NCI-H1694 treated with DMSO at 0.1 percent for 48 hours (cell line): ENCODE results near the gene C19orf18.
A peak's percentile ranks its signal among the peaks of the same experiment; 100 is the strongest.

Experiments used
- DNase-seq: peaks from one replicate; lab custom pipeline; 2025; lab: John Stamatoyannopoulos, UW

Gene C19orf18

DNA sequence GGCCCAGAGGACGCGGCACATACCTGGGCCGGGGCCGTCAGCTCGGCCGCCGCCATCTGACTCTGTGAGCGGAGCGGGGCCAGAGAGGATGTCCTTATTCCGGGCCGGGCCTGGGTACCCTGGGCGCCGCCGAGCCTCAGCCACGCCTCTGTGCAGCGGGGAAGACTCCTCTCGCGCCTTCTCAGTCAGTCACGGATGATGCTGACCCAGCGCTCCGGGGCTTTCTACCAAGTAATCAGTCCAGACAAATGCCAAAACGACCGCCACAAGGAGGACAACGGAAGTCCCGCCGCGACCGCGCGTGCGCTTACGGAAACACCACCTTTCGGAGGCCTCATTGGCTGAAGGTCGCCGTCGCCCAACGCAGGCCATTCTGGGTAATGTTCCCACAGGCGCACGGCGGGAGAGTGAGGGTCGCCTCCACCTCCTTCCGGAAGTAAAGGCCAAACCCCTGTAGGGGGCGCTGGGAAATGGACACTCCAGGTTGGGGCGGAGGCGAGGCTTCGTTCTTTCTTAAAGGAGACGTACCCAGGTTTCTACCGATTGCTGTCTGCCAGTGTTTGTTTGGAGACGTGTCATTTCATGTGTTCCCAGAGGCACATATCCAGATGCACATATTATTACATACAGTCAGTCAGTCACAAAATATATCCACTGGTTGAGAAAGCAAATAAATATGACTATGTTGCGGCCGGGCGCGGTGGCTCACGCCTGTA, 26.8 kb downstream of the C19orf18 start, which contains the start of gene ZNF256:
Gene ZNF256, minus strand, starts transcription at position 288 of the 716 bp plus-strand sequence. Its CDS starts 232 bp downstream, at position 56.
- peak; percentile 92 for DNase-seq

GRCh38 chr19:57947088-57947418, 27.3 kb downstream of the C19orf18 start:
- no peak for DNase-seq

DNA sequence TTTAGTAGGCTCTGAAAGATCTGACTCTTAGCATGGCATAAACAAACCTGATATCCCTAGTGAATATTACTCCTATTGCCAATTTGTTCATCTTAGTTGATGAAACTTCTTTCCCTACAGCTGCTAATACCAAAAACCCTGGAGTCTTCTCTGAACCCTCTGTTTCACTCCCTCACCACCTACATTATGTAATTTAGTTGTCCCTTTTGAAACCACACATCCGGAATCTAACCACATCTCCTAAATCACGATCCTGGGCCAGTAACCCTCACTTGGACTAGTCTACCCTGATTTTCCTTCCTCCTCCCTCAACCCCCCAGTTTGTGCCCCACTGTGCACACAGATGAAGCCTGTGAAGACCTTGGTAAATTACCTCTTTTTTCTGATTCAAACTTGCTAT, 28.0 kb downstream of the C19orf18 start:
- DNase-seq, result no peak

DNA sequence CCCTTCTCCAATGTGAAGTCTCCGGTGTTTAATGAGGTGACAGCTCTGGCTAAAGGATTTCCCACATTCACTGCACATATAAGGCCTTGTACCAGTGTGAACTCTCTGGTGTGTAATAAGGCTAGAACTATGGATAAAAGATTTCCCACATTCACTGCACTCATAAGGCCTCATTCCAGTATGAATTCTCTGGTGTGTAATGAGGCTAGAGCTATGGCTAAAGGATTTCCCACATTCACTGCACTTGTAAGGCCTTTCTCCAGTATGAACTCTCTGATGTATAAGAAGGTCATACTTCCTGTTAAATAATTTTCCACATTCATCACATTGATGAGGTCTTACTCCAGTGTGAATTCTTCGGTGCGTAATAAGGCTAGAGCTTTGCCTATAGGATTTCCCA, 32.7 kb downstream of the C19orf18 start:
- no peak for DNase-seq

- no peak for DNase-seq
Measured at GRCh38 chr19:57935731-57936130, 38.6 kb downstream of the C19orf18 start.

- no peak for DNase-seq
Measured at GRCh38 chr19:57934820-57935665, 39.3 kb downstream of the C19orf18 start, which contains the start of gene ZNF418. ZNF418 (minus strand) TSS chr19:57935402; CDS start chr19:57933822, 1,580 bp downstream.

- DNase-seq, result no peak
Measured at GRCh38 chr19:57927587-57927986, 46.7 kb downstream of the C19orf18 start.

GRCh38 chr19:57916168-57916995, 58.0 kb downstream of the C19orf18 start, which contains the start of gene ZNF417:
ZNF417 (minus strand) TSS chr19:57916592; CDS start chr19:57916411, 181 bp downstream.
- peak; percentile 92 for DNase-seq

DNA sequence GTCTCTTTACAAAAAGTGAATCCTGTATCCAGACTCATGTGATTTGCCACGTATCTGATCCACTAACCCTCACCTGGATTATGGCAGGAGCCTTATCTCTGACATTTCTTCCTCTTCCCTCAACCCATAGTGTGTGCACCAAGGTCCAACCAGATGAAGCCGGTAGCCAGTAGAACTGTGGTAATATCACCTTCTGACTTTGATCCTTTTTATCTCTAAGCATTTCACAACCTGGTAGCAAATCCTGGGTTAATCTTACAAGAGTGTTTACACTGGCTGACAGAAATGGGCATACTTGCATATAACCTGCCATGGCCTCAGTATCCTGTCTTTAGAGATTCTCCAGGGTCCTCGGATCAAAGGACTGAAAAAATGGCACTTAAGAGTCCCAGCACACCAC, 59.8 kb downstream of the C19orf18 start:
- no peak for DNase-seq
